Activated CD4-positive, alpha-beta T cell treated with anti-CD3 and anti-CD28 coated beads, Interleukin-2, amount 50 U/mL, for 16 hours (primary cell): ENCODE measurements around the gene CCDC85C.
"Not testable (repeated sequence)": the region's sequence is repeated elsewhere in the genome, so short reads cannot be mapped to it uniquely, and the experiment has no call there.

Experiments
- DNase-seq: peaks from one replicate; pipeline ENCODE4 v3.0.0-alpha.2; 2020

Gene CCDC85C

GRCh38 chr14:99603471-99604277 lies at the start of gene CCDC85C:
Gene CCDC85C (minus strand): TSS chr14:99604207. CDS start chr14:99603959, 248 bp downstream.
- DNase-seq = peak; percentile 18

GRCh38 chr14:99651953-99652746 lies 48.1 kb upstream of the CCDC85C start:
- no peak for DNase-seq

- DNase-seq = no peak
Observed at GRCh38 chr14:99650189-99650588, 46.2 kb upstream of the CCDC85C start.

GRCh38 chr14:99649643-99650042 lies 45.6 kb upstream of the CCDC85C start:
- no peak for DNase-seq

GRCh38 chr14:99649219-99649618 lies 45.2 kb upstream of the CCDC85C start:
- DNase-seq = no peak

GRCh38 chr14:99648027-99648784 lies 44.2 kb upstream of the CCDC85C start:
- no peak for DNase-seq

GRCh38 chr14:99647411-99647810 lies 43.4 kb upstream of the CCDC85C start:
- DNase-seq = no peak

- DNase-seq = no peak
Observed at GRCh38 chr14:99645545-99646505, 41.8 kb upstream of the CCDC85C start.

- no peak for DNase-seq
Observed at GRCh38 chr14:99644723-99645544, 40.9 kb upstream of the CCDC85C start, which contains the start of gene HHIPL1. Gene HHIPL1 (plus strand): TSS chr14:99645129. CDS start chr14:99645208, 79 bp downstream.

- DNase-seq = no peak
Observed at GRCh38 chr14:99644035-99644587, 40.1 kb upstream of the CCDC85C start.

GRCh38 chr14:99643343-99643742 lies 39.3 kb upstream of the CCDC85C start:
- no peak for DNase-seq

GRCh38 chr14:99642771-99643170 lies 38.8 kb upstream of the CCDC85C start:
- not testable (repeated sequence) for DNase-seq

GRCh38 chr14:99637624-99638023 lies 33.6 kb upstream of the CCDC85C start:
- no peak for DNase-seq

GRCh38 chr14:99636487-99636886 lies 32.5 kb upstream of the CCDC85C start:
- DNase-seq = no peak

GRCh38 chr14:99635116-99635515 lies 31.1 kb upstream of the CCDC85C start:
- DNase-seq = no peak

- no peak for DNase-seq
Observed at GRCh38 chr14:99634443-99634842, 30.4 kb upstream of the CCDC85C start.

GRCh38 chr14:99633918-99634317 lies 29.9 kb upstream of the CCDC85C start:
- DNase-seq = no peak

GRCh38 chr14:99633141-99633540 lies 29.1 kb upstream of the CCDC85C start:
- no peak for DNase-seq

GRCh38 chr14:99632410-99633035 lies 28.5 kb upstream of the CCDC85C start:
- DNase-seq = no peak

- DNase-seq = no peak
Observed at GRCh38 chr14:99630202-99630601, 26.2 kb upstream of the CCDC85C start.
